ENCODE measurements around the gene CDV3. TPM values are rescaled to one million over a fixed set of nuclear protein-coding genes. Genes with fewer than 3 reads are reported as not detected.
A peak's percentile ranks its signal among the peaks of the same experiment; 100 is the strongest.

Gene CDV3
- polyA plus RNA-seq, 2 donors = 39.7 to 63.3 TPM

GRCh38 chr3:133576169-133576568 lies 2.7 kb downstream of the CDV3 start:
- H3K4me1 ChIP-seq (ENCODE audit: control insufficient read depth in 2 of 2, insufficient read depth in 2 of 2, low read length in 1 of 2) = peaks cover 0 to 2% of the 10 kb centered on the region in 2 donors
- H3K9me3 ChIP-seq (ENCODE audit: control insufficient read depth in 2 of 2, insufficient read depth in 1 of 2, low read depth in 1 of 2, low read length in 1 of 2) = no peaks in the 10 kb centered on the region
- peak overlapping the region in 1 of 2 donors; percentile 91 for H3K4me3 ChIP-seq (ENCODE audit: low read depth in 1 of 2, low read length in 2 of 2)
- no peak overlapping the region for H3K27ac ChIP-seq (ENCODE audit: low read depth in 2 of 2, low read length in 1 of 2)
- H3K27me3 ChIP-seq (ENCODE audit: control insufficient read depth in 1 of 2, insufficient read depth in 2 of 2, low read length in 2 of 2) = no peaks in the 10 kb centered on the region
- peaks cover 3 to 8% of the 10 kb centered on the region in 2 donors for H3K36me3 ChIP-seq (ENCODE audit: control insufficient read depth in 2 of 2, insufficient read depth in 2 of 2, low read length in 1 of 2)
- 23 to 28% methylated on average over 3 of the region's 3 CpGs for WGBS, 2 donors

- peaks cover 6 to 8% of the 10 kb centered on the region in 2 donors for H3K36me3 ChIP-seq (ENCODE audit: control insufficient read depth in 2 of 2, insufficient read depth in 2 of 2, low read length in 1 of 2)
- no peaks in the 10 kb centered on the region for H3K27me3 ChIP-seq (ENCODE audit: control insufficient read depth in 1 of 2, insufficient read depth in 2 of 2, low read length in 2 of 2)
- no peaks in the 10 kb centered on the region for H3K9me3 ChIP-seq (ENCODE audit: control insufficient read depth in 2 of 2, insufficient read depth in 1 of 2, low read depth in 1 of 2, low read length in 1 of 2)
- no peak overlapping the region for H3K27ac ChIP-seq (ENCODE audit: low read depth in 2 of 2, low read length in 1 of 2)
- H3K4me3 ChIP-seq (ENCODE audit: low read depth in 1 of 2, low read length in 2 of 2) = peak overlapping the region in 1 of 2 donors; percentile 15
- 5 to 6% methylated on average over 1 of the region's 1 CpG for WGBS, 2 donors
- peaks cover 0 to 2% of the 10 kb centered on the region in 2 donors for H3K4me1 ChIP-seq (ENCODE audit: control insufficient read depth in 2 of 2, insufficient read depth in 2 of 2, low read length in 1 of 2)
Observed at GRCh38 chr3:133578548-133579191, 5.2 kb downstream of the CDV3 start.

GRCh38 chr3:133583396-133583795 lies 9.9 kb downstream of the CDV3 start:
- H3K27ac ChIP-seq (ENCODE audit: low read depth in 2 of 2, low read length in 1 of 2) = no peak overlapping the region
- H3K9me3 ChIP-seq (ENCODE audit: control insufficient read depth in 2 of 2, insufficient read depth in 1 of 2, low read depth in 1 of 2, low read length in 1 of 2) = no peaks in the 10 kb centered on the region
- peaks cover 12 to 13% of the 10 kb centered on the region in 2 donors for H3K36me3 ChIP-seq (ENCODE audit: control insufficient read depth in 2 of 2, insufficient read depth in 2 of 2, low read length in 1 of 2)
- H3K27me3 ChIP-seq (ENCODE audit: control insufficient read depth in 1 of 2, insufficient read depth in 2 of 2, low read length in 2 of 2) = no peaks in the 10 kb centered on the region
- H3K4me1 ChIP-seq (ENCODE audit: control insufficient read depth in 2 of 2, insufficient read depth in 2 of 2, low read length in 1 of 2) = peaks cover 0 to 2% of the 10 kb centered on the region in 2 donors
- H3K4me3 ChIP-seq (ENCODE audit: low read depth in 1 of 2, low read length in 2 of 2) = no peak overlapping the region
- WGBS, 2 donors = 89 to 93% methylated on average over 6 of the region's 6 CpGs

- Histone ChIP-seq H3K27me3 (ENCODE audit: control insufficient read depth in 1 of 2, insufficient read depth in 2 of 2, low read length in 2 of 2) (no peaks in the 10 kb centered on the region), H3K36me3 (ENCODE audit: control insufficient read depth in 2 of 2, insufficient read depth in 2 of 2, low read length in 1 of 2) (peaks cover 9 to 10% of the 10 kb centered on the region in 2 donors), H3K27ac (ENCODE audit: low read depth in 2 of 2, low read length in 1 of 2) (no peak overlapping the region), H3K9me3 (ENCODE audit: control insufficient read depth in 2 of 2, insufficient read depth in 1 of 2, low read depth in 1 of 2, low read length in 1 of 2) (no peaks in the 10 kb centered on the region), H3K4me3 (ENCODE audit: low read depth in 1 of 2, low read length in 2 of 2) (no peak overlapping the region), H3K4me1 (ENCODE audit: control insufficient read depth in 2 of 2, insufficient read depth in 2 of 2, low read length in 1 of 2) (no peaks in the 10 kb centered on the region)
- 77 to 78% methylated on average over 4 of the region's 4 CpGs for WGBS, 2 donors
Observed at GRCh38 chr3:133588035-133588434, 14.5 kb downstream of the CDV3 start.

GRCh38 chr3:133588784-133589465 lies 15.4 kb downstream of the CDV3 start:
- Histone ChIP-seq H3K4me3 (ENCODE audit: low read depth in 1 of 2, low read length in 2 of 2) (no peak overlapping the region), H3K4me1 (ENCODE audit: control insufficient read depth in 2 of 2, insufficient read depth in 2 of 2, low read length in 1 of 2) (no peaks in the 10 kb centered on the region), H3K27me3 (ENCODE audit: control insufficient read depth in 1 of 2, insufficient read depth in 2 of 2, low read length in 2 of 2) (no peaks in the 10 kb centered on the region), H3K9me3 (ENCODE audit: control insufficient read depth in 2 of 2, insufficient read depth in 1 of 2, low read depth in 1 of 2, low read length in 1 of 2) (no peaks in the 10 kb centered on the region), H3K27ac (ENCODE audit: low read depth in 2 of 2, low read length in 1 of 2) (no peak overlapping the region), H3K36me3 (ENCODE audit: control insufficient read depth in 2 of 2, insufficient read depth in 2 of 2, low read length in 1 of 2) (peaks cover 7 to 9% of the 10 kb centered on the region in 2 donors)
- 75 to 79% methylated on average over 2 of the region's 2 CpGs for WGBS, 2 donors

- 80 to 89% methylated on average over 8 of the region's 8 CpGs for WGBS, 2 donors
- Histone ChIP-seq H3K4me1 (ENCODE audit: control insufficient read depth in 2 of 2, insufficient read depth in 2 of 2, low read length in 1 of 2) (no peaks in the 10 kb centered on the region), H3K9me3 (ENCODE audit: control insufficient read depth in 2 of 2, insufficient read depth in 1 of 2, low read depth in 1 of 2, low read length in 1 of 2) (no peaks in the 10 kb centered on the region), H3K4me3 (ENCODE audit: low read depth in 1 of 2, low read length in 2 of 2) (no peak overlapping the region), H3K36me3 (ENCODE audit: control insufficient read depth in 2 of 2, insufficient read depth in 2 of 2, low read length in 1 of 2) (peaks cover 7% of the 10 kb centered on the region in 2 donors), H3K27me3 (ENCODE audit: control insufficient read depth in 1 of 2, insufficient read depth in 2 of 2, low read length in 2 of 2) (no peaks in the 10 kb centered on the region), H3K27ac (ENCODE audit: low read depth in 2 of 2, low read length in 1 of 2) (no peak overlapping the region)
Observed at GRCh38 chr3:133589503-133589902, 16.0 kb downstream of the CDV3 start.

GRCh38 chr3:133591271-133591742 lies 17.8 kb downstream of the CDV3 start:
- Histone ChIP-seq H3K4me1 (ENCODE audit: control insufficient read depth in 2 of 2, insufficient read depth in 2 of 2, low read length in 1 of 2) (no peaks in the 10 kb centered on the region), H3K4me3 (ENCODE audit: low read depth in 1 of 2, low read length in 2 of 2) (no peak overlapping the region), H3K27me3 (ENCODE audit: control insufficient read depth in 1 of 2, insufficient read depth in 2 of 2, low read length in 2 of 2) (no peaks in the 10 kb centered on the region), H3K9me3 (ENCODE audit: control insufficient read depth in 2 of 2, insufficient read depth in 1 of 2, low read depth in 1 of 2, low read length in 1 of 2) (no peaks in the 10 kb centered on the region), H3K36me3 (ENCODE audit: control insufficient read depth in 2 of 2, insufficient read depth in 2 of 2, low read length in 1 of 2) (peaks cover 4 to 5% of the 10 kb centered on the region in 2 donors), H3K27ac (ENCODE audit: low read depth in 2 of 2, low read length in 1 of 2) (no peak overlapping the region)
- WGBS, 2 donors = 91 to 98% methylated on average over 3 of the region's 3 CpGs

GRCh38 chr3:133592843-133593242 lies 19.4 kb downstream of the CDV3 start:
- no peaks in the 10 kb centered on the region for H3K4me1 ChIP-seq (ENCODE audit: control insufficient read depth in 2 of 2, insufficient read depth in 2 of 2, low read length in 1 of 2)
- H3K36me3 ChIP-seq (ENCODE audit: control insufficient read depth in 2 of 2, insufficient read depth in 2 of 2, low read length in 1 of 2) = peaks cover 2 to 4% of the 10 kb centered on the region in 2 donors
- no peaks in the 10 kb centered on the region for H3K27me3 ChIP-seq (ENCODE audit: control insufficient read depth in 1 of 2, insufficient read depth in 2 of 2, low read length in 2 of 2)
- no peak overlapping the region for H3K4me3 ChIP-seq (ENCODE audit: low read depth in 1 of 2, low read length in 2 of 2)
- no peaks in the 10 kb centered on the region for H3K9me3 ChIP-seq (ENCODE audit: control insufficient read depth in 2 of 2, insufficient read depth in 1 of 2, low read depth in 1 of 2, low read length in 1 of 2)
- no peak overlapping the region for H3K27ac ChIP-seq (ENCODE audit: low read depth in 2 of 2, low read length in 1 of 2)
- 89 to 91% methylated on average over 5 of the region's 5 CpGs for WGBS, 2 donors

GRCh38 chr3:133593243-133593642 lies 19.8 kb downstream of the CDV3 start:
- Histone ChIP-seq H3K36me3 (ENCODE audit: control insufficient read depth in 2 of 2, insufficient read depth in 2 of 2, low read length in 1 of 2) (no peaks in the 10 kb centered on the region), H3K9me3 (ENCODE audit: control insufficient read depth in 2 of 2, insufficient read depth in 1 of 2, low read depth in 1 of 2, low read length in 1 of 2) (no peaks in the 10 kb centered on the region), H3K27ac (ENCODE audit: low read depth in 2 of 2, low read length in 1 of 2) (no peak overlapping the region), H3K4me1 (ENCODE audit: control insufficient read depth in 2 of 2, insufficient read depth in 2 of 2, low read length in 1 of 2) (no peaks in the 10 kb centered on the region), H3K4me3 (ENCODE audit: low read depth in 1 of 2, low read length in 2 of 2) (no peak overlapping the region), H3K27me3 (ENCODE audit: control insufficient read depth in 1 of 2, insufficient read depth in 2 of 2, low read length in 2 of 2) (no peaks in the 10 kb centered on the region)
- 81 to 85% methylated on average over 2 of the region's 2 CpGs for WGBS, 2 donors
